Superior temporal gyrus (tissue), 1 donor: ENCODE data around the gene LYPD4.

Experiments
- DNase-seq: peaks from one replicate; pipeline ENCODE4 v3.0.0-alpha.2; 2016; ENCODE audit errors: extremely low spot score

The LYPD4 gene

DNA sequence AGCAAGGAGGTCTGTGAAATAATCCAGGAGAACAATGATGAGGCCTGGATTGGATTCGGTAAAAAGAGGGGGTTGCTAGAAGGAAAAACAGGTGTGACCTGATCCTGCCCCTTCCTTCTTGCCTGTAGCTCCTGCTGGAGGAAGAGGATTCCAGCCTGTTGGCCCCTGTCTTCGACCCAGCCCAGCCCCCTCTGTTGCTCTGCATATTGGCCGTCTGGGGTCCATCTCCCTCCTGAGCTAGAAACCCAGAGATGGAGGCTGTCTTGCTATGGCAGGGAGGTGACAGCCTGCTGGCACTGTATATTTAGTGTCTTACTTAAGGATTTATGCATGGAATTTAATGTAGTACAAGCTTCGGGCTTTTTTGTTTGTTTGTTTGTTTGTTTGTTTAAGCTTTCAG is 7.0 kb upstream of the LYPD4 start:
- no peak for DNase-seq

DNA sequence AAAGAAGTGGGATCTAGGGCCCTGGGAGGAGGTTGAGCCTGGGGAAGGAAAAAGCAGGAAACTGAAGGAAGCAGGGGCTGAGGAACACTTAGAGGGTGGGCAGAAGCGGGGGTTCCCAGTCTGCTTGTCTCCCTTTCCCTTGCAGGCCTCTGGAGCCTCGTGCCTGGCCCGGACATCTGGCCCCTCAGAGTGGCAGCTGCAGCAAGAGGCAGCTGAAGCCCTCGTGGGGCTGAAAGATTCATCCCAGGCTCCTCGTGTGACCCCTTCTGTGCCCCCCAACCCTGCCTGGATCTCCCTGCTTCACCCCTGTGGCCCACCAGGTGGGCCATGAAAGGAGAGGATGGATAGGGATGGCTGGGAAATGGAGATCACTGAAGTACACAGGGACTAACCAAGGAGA is 5.9 kb upstream of the LYPD4 start:
- DNase-seq = no peak

DNA sequence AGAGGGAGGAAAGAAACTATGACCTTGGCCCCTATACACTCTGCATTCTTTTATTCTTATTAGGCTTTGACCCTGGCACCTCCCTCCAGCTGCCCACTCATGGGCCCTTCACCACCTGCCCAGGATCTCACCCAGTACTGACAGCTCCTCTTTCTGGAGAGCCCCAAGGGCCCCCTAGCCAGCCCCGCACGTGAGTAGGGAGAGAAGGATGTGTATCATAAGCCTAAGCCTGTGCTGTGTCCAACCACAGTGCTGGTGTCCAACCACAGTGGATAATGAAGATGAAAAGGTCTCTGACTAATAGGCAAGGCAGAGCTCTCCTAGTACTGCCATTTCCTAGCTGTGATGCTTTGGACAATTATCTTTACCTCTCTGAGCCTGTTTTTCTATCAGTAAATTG is 4.6 kb upstream of the LYPD4 start:
- DNase-seq = no peak

DNA sequence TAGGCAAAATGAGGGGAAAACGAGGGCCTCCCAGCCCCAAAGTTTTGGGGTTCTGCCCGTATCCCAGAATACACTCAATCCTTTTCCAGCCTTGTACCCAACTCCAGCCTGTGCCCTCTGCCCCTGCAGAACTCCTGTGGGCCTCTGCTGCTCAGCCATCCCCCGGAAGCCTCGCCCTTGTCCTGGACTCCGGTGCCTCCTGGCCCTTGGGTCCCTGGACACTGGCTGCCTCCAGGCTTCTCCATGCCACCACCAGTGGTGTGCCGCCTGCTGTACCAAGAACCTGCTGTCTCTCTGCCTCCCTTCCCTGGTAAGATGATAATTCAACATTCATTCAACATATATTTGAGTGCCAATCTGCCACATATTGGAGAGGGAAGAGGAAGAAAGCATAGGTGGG is 4.2 kb upstream of the LYPD4 start:
- no peak for DNase-seq

DNA sequence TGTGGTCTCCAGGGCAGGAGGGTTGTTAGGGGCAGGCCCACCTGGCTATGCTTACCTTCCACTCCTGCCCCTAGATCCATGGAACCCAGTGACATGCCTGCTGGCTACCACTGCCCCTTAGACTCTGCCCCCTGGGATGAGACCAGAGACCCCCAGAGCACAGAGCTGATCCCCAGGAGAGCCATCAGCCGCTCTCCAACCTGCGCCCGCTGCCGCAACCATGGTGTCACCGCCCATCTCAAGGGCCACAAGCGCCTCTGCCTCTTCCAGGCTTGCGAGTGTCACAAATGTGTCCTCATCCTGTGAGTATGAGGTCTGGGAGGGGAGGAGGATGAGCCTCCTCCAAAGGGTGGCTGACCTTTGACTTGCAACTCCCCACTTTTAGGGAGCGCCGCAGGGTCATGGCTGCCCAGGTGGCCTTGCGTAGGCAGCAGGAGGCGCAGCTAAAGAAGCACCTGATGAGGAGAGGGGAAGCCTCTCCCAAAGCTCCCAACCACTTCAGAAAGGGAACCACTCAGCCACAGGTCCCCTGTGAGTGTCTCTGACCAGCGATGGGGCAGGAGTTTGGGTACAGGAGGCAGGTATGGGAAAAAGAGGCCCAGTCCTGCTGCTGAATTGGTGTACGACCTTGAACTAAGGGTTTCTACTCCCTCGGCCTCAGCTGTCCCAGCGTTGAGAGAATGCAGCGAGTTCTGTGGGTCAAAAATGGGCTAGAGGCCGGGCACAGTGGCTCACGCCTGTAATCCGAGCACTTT is 3.0 kb upstream of the LYPD4 start:
- DNase-seq = no peak

DNA sequence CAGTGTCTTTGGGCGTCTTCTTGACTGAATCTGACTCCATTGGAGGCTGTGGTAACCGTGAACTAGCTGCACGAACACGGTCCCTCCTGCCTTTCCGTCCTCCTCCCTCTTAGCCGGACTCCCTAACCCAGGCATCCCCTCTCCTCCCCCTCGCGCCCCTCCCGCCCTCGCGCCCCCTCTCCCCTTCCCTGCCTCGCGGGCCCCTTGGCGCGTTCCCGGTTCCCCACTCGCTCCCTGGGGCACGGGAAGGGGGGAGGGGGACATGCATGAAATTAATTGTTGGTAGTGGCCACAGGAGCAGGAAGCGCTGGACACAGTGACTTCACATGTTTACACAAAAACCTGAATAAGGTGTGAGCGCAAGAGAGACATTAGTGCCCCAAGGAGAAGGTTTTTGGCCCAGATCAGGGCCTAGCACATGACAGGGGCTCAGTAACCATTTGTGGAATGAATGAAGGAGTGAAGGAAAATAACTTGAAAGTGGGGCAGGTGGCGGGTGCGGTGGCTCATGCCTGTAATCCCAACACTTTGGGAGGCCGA is 638 bp upstream of the LYPD4 start:
- DNase-seq = no peak

DNA sequence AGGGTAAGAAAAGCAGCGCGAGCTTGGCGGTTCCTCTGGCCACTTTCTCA is 343 bp upstream of the LYPD4 start, which contains the start of gene DMRTC2:
TSS of gene DMRTC2 (plus strand) at position 42 of the 50 bp plus-strand sequence. CDS start 2,387 bp downstream, outside the sequence.
- DNase-seq = no peak

DNA sequence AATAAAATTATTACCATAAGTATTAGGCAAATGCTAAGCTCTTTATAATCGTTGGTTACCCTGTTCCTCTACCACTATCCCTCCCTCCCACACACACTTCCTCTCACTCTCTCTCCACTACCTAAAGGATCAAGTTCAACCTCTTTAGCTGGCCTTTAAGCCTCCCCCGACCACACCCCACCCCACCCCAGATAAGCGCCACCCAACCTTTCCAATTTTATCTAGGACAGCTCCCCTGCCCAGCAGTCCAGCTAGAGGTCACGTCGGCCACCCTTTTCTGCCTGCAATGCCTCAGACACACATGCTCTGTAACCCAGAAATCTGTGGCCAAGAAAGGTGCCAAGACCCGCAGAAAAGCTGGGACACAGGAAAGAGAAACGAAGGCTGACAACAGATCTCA is 1.1 kb downstream of the LYPD4 start:
- no peak for DNase-seq

DNA sequence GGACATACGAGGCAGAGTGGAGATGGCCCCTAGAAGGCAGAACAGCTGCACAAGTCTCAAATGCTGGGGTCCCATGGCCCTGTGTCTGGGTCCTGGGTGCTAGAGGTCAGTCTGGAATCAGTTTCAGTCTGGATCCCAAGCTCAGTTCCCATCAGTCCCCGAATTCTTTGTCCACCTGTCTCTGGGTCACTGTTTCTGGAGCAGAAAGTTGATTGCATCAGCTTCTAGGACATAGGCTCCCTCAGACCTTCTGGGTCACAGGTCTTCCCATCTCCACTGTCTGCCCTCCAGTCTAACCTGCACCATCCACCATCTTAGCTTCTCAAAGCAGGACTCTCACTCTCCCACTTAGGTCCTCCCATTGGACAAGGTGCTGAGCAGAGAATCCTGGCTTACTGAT is 5.3 kb downstream of the LYPD4 start:
- DNase-seq = no peak

DNA sequence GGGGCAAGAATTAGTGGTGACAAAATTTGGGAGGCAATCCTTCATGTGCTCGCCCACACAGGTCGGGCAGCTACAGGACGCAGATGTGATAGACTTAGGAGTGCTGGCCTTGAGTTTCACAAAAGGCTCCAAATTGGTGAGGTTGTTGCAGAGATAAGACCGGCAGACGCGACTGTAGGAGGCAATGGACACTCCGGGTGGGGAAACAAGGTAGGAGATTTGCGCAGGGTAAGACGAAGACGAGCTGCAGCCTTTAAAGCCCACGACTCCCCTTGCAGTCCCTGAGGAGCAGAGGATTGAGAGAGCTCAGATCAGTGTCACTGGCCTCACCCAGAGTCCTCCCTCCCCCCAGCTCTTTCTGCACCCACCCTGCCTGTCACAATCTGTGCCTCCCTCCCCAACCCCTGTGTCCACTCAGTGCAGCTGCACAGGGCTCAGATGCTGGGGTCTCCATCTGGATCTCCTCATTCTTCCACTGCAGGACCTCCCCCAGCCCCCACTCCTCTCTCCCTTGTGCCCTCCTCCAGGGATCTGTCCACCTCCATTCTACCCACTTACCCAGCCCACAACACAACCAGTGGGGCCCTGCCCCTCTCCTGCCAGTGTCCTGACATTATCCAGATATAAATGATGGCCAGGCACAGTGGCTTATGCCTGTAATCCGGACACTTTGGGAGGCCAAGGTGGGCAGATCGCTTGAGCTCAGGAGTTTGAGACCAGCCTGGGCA is 6.3 kb downstream of the LYPD4 start:
- DNase-seq = no peak

DNA sequence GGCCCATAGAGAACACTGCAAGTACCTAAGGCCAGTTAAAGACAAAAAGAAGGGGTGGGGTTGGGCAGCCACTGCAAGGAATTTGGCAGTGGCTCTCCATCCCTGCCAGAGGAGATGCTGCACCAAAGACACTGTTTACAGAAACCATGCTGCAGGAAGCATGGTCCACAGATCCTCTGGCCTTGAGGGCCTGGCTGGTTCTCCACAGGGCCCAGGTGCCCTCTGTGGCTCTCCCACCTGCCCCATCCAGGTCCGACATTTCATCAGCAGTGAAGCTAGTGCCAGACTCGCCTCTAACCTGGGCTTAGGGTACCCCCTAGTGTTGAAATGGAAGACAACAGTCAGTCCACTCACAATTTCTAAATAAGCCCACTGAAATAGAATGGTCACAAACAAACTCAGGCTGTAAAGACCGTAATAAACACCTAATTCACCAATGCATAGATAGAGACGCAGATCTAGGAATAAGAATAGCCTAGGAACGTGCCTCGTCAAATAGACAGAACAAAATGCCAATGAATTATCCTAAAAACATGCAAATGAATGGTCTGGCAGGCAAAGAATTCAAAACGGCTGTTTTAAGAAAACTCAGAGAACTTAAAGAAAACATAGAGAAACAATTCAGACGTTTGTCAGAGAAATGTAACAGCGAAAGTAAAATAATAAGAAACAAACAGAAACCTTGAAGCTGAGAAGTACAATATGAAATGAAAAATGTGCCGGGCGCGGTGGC is 23.3 kb downstream of the LYPD4 start:
- peak; percentile 38 for DNase-seq

DNA sequence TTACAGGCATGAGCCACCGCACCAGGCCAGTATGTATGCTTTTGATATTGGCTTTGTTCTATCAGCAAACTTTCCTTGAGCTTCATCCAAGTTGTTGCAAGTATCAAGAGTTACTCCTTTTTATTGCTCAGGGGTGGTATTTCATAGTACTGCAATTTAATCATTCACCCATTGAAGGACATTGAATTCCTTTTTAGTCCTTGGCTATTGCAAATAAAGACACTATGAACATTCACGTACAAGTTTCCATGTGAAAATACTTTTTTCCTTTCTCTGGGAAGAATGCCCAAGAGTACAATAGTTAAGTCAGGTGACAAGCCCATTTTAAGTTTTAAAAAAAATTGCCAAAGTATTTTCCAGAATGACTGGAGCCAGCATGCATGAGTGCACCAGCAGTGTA is 27.7 kb downstream of the LYPD4 start:
- DNase-seq = no peak

DNA sequence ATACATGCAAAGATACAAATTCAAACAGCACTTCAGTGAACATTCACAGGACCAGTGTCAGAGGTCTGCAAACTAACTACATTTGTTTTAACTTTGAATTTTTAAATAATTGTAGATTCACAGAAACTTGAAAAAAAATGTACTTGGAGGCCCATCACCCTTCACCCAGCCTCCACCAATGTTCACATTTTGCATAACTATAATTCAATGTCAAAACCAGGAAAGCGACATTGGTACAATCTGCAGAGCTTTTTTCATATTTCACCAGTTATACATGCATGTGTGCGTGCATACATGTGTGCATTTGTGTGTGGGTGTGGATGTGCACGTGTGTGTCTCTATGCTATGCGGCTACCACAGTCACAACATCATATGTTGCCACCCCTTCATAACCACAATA is 29.2 kb downstream of the LYPD4 start:
- no peak for DNase-seq

DNA sequence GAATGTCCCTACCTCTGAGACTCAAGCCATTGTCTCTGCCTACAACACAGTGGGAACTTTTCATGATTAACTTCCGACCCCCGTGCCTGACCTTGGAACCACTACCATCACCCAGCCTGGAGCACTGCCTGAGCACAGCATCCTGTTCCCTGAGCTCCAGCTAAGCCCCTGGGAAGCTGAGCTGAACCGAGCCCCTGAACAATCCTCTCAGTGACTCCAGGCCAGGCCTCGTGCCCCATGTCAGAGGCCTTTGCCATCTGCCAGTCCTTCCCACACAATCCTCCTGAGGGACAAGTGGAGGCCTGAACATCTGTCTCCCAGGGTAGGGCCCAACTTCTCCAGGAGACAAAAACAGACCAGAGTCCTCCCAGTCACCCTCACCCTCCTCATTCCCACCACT is 30.6 kb downstream of the LYPD4 start:
- DNase-seq = no peak

DNA sequence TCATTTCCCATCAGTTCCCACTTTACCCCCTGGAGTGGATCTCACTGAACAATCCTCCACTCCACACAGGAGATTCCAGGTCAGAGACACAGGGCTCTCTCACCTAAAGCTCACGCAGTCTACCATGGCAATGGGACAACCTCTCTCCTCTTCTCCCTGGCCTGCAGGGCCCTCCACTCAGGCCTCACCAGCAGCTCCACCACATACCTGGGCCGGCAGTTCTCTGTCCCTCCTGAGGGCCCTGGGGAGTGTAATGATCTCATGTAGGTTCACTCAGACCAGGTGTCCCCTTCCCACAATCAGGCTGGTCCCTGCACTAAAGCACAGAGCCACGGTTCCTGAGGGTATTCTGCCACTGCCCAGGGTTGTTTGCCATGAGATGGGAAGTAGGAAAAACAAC is 32.5 kb downstream of the LYPD4 start:
- DNase-seq = no peak

DNA sequence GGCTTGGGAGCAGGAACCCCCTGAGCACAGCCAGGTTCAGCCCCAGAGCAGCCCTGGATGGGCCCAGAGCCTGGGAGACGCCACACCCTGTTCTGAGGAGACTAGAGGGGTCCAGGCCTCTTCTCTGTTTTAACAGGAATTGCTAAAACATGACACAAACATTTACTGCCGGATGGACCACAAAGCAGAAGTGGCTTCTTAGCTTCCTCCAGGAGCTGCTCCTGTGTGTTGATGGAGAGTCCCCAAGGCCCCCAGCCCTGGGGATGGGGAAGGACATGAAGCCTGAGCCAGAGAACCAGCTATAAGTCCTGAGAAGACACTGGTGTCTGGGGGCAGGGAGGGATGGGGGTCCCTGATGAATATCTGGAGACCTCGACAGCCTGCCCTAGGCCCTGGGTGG is 33.4 kb downstream of the LYPD4 start:
- no peak for DNase-seq

DNA sequence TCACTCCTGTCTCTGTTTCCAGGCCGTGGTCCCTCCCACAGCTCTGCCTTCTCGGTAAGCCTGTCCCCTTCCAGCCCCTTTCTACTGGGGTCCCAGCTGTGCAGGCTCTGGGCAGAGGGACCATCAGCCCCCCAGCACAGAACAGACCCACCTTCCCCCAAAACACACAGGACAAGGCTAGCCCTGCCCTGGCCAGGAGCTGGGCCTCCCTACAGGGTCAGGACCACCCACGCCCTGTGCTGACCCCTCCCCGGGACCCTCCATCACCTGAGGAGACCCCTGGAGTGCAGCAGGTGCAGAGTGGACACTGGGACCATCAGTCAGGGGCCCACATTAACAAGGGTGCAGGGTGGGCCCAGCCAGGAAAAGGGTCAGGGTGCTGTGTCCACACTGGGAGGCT is 34.2 kb downstream of the LYPD4 start:
- DNase-seq = no peak

DNA sequence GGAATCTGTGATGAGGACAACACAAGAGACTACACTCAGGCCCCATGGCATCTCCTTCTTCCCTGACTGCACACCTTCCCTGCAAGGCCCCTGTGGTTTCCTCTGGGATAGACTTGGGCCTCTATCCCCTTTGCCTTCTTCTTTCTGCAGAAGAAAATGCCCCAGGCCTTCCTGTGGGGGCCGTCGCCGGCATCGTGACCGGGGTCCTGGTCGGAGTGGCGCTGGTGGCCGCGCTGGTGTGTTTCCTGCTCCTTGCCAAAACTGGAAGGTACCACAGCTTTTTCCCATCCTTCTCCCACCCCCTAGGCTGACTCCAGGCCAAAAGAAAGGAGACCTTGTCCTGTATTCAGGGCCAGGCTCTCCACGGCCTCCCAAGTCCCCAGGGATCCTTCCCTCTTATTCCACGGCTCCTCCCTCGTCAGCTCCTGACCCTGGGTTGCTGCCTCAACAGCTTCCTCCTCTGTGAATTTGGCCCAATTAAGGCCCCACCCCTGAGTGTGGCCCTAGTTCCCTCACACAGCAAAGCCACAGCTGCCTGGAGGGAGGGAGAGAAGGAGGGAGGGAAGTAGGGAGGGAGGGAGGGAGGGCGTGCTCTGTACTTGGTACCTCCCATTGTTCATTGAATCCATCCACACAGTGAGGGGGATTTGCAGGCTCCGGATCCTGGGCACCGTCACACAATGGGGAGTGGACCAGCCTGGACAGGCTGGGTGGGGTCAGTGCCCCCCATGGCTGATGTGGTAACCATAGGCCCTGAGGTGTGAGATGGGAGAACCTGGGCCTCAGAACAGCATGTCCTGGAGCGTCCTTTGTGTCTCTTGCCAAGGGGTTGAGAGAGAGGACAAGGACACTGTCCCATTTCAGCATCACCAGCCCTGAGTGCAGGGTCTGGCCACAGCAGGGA is 35.6 kb downstream of the LYPD4 start:
- DNase-seq = no peak

DNA sequence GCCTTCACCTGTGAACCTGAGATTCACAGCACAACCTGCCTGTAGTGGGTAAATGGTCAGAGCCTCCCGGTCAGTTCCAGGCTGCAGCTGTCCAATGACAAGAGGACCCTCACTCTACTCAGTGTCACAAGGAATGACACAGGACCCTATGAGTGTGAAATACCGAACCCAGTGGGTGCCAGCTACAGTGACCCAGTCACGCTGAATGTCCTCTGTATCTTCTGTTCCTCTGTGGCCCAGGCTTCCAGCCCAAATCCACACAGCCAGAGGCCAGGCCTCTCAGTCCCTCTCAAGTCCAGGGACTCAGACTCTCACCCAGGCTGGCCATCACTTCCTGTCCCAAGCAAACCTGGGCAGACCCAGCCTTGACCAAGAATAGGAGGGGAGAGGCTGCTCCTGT is 37.3 kb downstream of the LYPD4 start:
- no peak for DNase-seq

DNA sequence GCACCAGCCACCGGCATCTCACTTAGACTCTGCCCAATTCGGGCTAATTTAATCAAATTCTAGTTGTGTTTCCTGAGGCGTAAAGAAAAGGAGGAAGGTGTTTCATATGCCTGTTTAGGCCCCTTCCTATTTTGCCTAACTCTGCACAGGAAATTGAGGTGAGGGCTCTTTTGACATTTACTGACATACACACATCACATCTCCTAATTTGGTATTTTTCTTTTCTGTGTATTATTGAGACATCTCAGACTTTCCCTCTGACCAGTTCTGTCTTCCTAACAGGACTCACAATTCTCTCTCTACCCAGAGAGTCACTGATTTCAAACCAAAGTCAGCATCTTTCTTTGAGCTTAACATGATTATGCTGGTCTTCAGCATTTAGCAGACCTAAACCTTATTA is 40.1 kb downstream of the LYPD4 start:
- no peak for DNase-seq

DNA sequence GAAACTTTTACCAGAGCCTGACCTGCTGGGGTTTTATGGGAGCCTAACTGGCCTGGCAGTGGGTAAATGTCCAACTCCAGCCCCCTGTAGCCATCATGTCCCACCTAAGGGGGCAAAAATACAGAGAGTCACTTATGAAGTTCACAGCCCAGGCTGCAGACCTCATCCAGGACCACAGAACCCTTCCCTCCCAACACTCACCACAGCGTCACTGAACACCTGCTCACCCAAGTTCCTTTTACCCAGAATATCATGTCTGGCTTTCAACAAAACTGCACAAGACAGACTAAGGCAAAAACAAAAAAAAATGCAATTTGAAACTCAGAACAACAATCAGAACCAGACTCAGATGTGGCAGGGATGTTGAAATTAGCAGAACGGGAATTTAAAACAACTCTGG is 41.7 kb downstream of the LYPD4 start:
- DNase-seq = no peak

DNA sequence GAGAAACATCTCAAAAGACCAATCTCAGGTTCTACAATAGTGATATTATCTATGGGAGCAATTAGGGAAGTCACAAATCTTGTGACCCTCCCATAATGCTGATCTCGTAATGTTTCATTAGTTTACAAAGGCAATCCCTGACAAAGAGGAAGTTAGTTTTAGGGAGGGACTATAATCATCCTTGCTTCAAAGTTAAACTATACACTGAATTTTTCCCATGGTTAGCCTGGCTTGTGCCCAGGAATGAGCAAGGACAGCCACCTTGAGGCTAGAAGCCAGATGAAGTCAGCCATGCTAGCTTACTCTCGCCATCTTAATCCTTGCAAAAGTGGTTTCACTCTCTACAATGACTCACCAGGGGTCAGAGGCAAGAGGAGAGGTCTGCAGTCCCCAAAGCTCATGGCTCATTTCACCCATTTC is 42.7 kb downstream of the LYPD4 start:
- no peak for DNase-seq
